ENCODE measurements around the gene LARGE1.

DNA sequence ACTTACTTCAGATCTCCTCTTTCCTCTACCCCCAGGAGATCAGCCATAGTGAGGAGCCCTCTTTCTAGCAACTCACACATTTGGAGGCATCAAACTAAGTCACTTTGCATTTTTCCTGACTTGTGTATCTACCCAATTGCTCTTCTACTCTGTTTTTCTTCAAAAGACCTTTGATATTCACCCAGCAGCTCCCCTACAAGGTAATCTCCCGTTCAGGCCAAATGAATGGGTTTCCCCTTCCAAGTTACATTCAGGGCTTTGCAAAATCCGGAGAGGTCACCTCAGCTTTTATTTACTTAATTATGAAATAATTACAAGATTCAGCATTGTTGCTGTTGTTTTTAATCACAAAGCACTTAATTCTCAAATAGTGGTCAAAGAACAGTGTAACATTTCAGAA lies 6.1 kb downstream of the LARGE1 start:
- no peak for TF ChIP-seq TAF1 (IDR thresholded peaks at IDR 0.05; ENCODE audit: borderline replicate concordance, insufficient read depth, low read length)
- TF ChIP-seq SIN3A (IDR thresholded peaks at IDR 0.05; ENCODE audit: borderline replicate concordance, insufficient read depth, low read length), result no peak
- no peak for TF ChIP-seq POLR2AphosphoS5 (IDR thresholded peaks at IDR 0.05; ENCODE audit: low read depth, low read length)
- TF ChIP-seq, protein P1, sequence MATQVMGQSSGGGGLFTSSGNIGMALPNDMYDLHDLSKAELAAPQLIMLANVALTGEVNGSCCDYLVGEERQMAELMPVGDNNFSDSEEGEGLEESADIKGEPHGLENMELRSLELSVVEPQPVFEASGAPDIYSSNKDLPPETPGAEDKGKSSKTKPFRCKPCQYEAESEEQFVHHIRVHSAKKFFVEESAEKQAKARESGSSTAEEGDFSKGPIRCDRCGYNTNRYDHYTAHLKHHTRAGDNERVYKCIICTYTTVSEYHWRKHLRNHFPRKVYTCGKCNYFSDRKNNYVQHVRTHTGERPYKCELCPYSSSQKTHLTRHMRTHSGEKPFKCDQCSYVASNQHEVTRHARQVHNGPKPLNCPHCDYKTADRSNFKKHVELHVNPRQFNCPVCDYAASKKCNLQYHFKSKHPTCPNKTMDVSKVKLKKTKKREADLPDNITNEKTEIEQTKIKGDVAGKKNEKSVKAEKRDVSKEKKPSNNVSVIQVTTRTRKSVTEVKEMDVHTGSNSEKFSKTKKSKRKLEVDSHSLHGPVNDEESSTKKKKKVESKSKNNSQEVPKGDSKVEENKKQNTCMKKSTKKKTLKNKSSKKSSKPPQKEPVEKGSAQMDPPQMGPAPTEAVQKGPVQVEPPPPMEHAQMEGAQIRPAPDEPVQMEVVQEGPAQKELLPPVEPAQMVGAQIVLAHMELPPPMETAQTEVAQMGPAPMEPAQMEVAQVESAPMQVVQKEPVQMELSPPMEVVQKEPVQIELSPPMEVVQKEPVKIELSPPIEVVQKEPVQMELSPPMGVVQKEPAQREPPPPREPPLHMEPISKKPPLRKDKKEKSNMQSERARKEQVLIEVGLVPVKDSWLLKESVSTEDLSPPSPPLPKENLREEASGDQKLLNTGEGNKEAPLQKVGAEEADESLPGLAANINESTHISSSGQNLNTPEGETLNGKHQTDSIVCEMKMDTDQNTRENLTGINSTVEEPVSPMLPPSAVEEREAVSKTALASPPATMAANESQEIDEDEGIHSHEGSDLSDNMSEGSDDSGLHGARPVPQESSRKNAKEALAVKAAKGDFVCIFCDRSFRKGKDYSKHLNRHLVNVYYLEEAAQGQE (IDR thresholded peaks at IDR 0.05; ENCODE audit: insufficient read depth in 1 of 2, low read depth in 2 of 2, low read length in 2 of 2), result no peak
